ENCODE measurements around the gene MT1B. TPM values are rescaled to one million over a fixed set of nuclear protein-coding genes. Genes with fewer than 3 reads are reported as not detected.
A peak's percentile ranks its signal among the peaks of the same experiment; 100 is the strongest.

Gene MT1B
- total RNA-seq = not detected

GRCh38 chr16:56651586-56651985 lies at the start of gene MT1B:
MT1B (plus strand) TSS chr16:56651886; CDS start chr16:56651954, 68 bp downstream.
- Histone ChIP-seq H3K36me3 (no peaks in the 10 kb centered on the region), H3K4me1 (no peaks in the 10 kb centered on the region), H3K9me3 (no peaks in the 10 kb centered on the region), H3K27ac (no peak within 1 kb of the TSS), H3K4me3 (no peak within 1 kb of the TSS), H3K9ac (ENCODE audit: low read depth in 2 of 2, low read length in 2 of 2) (no peak within 1 kb of the TSS), H3K27me3 (no peaks in the 10 kb centered on the region)
- TF ChIP-seq CTCF (IDR thresholded peaks at IDR 0.05) = no peak
- intact Hi-C loops (cut with DNase I) = no loop called here
- no peak for DNase-seq

- Histone ChIP-seq H3K9ac (ENCODE audit: low read depth in 2 of 2, low read length in 2 of 2) (no peak overlapping the region), H3K9me3 (no peaks in the 10 kb centered on the region), H3K36me3 (no peaks in the 10 kb centered on the region), H3K27ac (no peak overlapping the region), H3K4me1 (no peaks in the 10 kb centered on the region), H3K4me3 (no peak overlapping the region), H3K27me3 (no peaks in the 10 kb centered on the region)
- no peak for TF ChIP-seq CTCF (IDR thresholded peaks at IDR 0.05)
- DNase-seq = peak; percentile 53
- intact Hi-C loops (cut with DNase I) = loop anchor here (5.0 to 10.0 kb wide), 2 partner anchors 89 to 99 kb away; no protein-coding TSS in a partner anchor
Observed at GRCh38 chr16:56603589-56603988, 48.1 kb upstream of the MT1B start.

GRCh38 chr16:56604966-56605365 lies 46.7 kb upstream of the MT1B start:
- Histone ChIP-seq H3K36me3 (no peaks in the 10 kb centered on the region), H3K27me3 (no peaks in the 10 kb centered on the region), H3K4me1 (peaks cover 2% of the 10 kb centered on the region), H3K9me3 (no peaks in the 10 kb centered on the region), H3K27ac (no peak overlapping the region), H3K4me3 (no peak overlapping the region), H3K9ac (ENCODE audit: low read depth in 2 of 2, low read length in 2 of 2) (no peak overlapping the region)
- intact Hi-C loops (cut with DNase I) = loop anchor here (5.0 to 10.0 kb wide), 2 partner anchors 90 to 97 kb away; no protein-coding TSS in a partner anchor
- TF ChIP-seq CTCF (IDR thresholded peaks at IDR 0.05) = no peak
- no peak for DNase-seq

GRCh38 chr16:56605475-56605874 lies 46.2 kb upstream of the MT1B start:
- H3K27me3 ChIP-seq = no peaks in the 10 kb centered on the region
- H3K36me3 ChIP-seq = no peaks in the 10 kb centered on the region
- H3K27ac ChIP-seq = peak overlapping the region; percentile 88
- H3K4me1 ChIP-seq = peaks cover 7% of the 10 kb centered on the region
- no peak overlapping the region for H3K4me3 ChIP-seq
- H3K9ac ChIP-seq (ENCODE audit: low read depth in 2 of 2, low read length in 2 of 2) = no peak overlapping the region
- DNase-seq = no peak
- no peaks in the 10 kb centered on the region for H3K9me3 ChIP-seq
- intact Hi-C loops (cut with DNase I) = loop anchor here (10.0 kb wide), 1 partner anchor 91 kb away; no protein-coding TSS in a partner anchor
- TF ChIP-seq CTCF (IDR thresholded peaks at IDR 0.05) = no peak

- no peak for TF ChIP-seq CTCF (IDR thresholded peaks at IDR 0.05)
- no peak overlapping the region for H3K4me3 ChIP-seq
- H3K9ac ChIP-seq (ENCODE audit: low read depth in 2 of 2, low read length in 2 of 2) = peak overlapping the region in 1 of 2 donors; percentile 7
- intact Hi-C loops (cut with DNase I) = loop anchor here (10.0 kb wide), 1 partner anchor 91 kb away; no protein-coding TSS in a partner anchor
- H3K27ac ChIP-seq = peak overlapping the region; percentile 88
- no peaks in the 10 kb centered on the region for H3K27me3 ChIP-seq
- DNase-seq = peak; percentile 41
- peaks cover 11% of the 10 kb centered on the region for H3K4me1 ChIP-seq
- no peaks in the 10 kb centered on the region for H3K36me3 ChIP-seq
- no peaks in the 10 kb centered on the region for H3K9me3 ChIP-seq
Observed at GRCh38 chr16:56606071-56606475, 45.6 kb upstream of the MT1B start.
